ENCODE data around the gene HDAC10. TPM values are rescaled to one million over a fixed set of nuclear protein-coding genes. Genes with fewer than 3 reads are reported as not detected.

The HDAC10 gene
- total and polyA plus RNA-seq, 10 of the 15 experiments (the other 5 are each of a cell fraction or from before 2014, with no cell fraction given), result 0.26 to 48.6 (median 5.0) TPM

GRCh38 chr22:50259302-50259701 lies 8.2 kb upstream of the HDAC10 start:
- Histone ChIP-seq H4K20me1 (ENCODE audit: control insufficient read depth, insufficient read depth) (no peaks in the 10 kb centered on the region), H3K36me3 (ENCODE audit: control insufficient read depth in 2 of 2, insufficient read depth in 2 of 2, low read length in 1 of 2) (no peaks in the 10 kb centered on the region; a peak in 1 of 4 replicates), H3K9me3 (replicated peaks; ENCODE audit: control insufficient read depth, insufficient read depth, low read length) (no peaks in the 10 kb centered on the region), H3K9ac (ENCODE audit: control insufficient read depth, insufficient read depth, low read length) (no peak overlapping the region), H3K4me2 (ENCODE audit: control insufficient read depth, insufficient read depth) (no peak overlapping the region), H3K4me3 (no peak overlapping the region), H2AFZ (ENCODE audit: control insufficient read depth, low read depth, low read length) (no peak overlapping the region), H3K27me3 (replicated peaks in 1 of 2; ENCODE audit: control insufficient read depth in 2 of 2, insufficient read depth in 2 of 2, low read length in 1 of 2) (no peaks in the 10 kb centered on the region), H3K4me1 (ENCODE audit: control insufficient read depth, insufficient read depth, low read length) (peaks cover 10% of the 10 kb centered on the region), H3K27ac (ENCODE audit: control insufficient read depth, insufficient read depth) (no peak overlapping the region), H3K79me2 (ENCODE audit: control insufficient read depth, insufficient read depth, low read length) (peaks cover 8% of the 10 kb centered on the region)
- ChIA-PET RAD21 (ENCODE audit: unreplicated experiment) (interaction anchor here (0.5 kb wide), 1 partner anchor 227 kb away, joined by 3 read pairs; no protein-coding TSS in a partner anchor), POLR2A (no interaction called here), CTCF (no interaction called here), SMC1A (ENCODE audit: uncharacterized antibody, unreplicated experiment) (no interaction called here)
- TF ChIP-seq E2F8 (IDR thresholded peaks at IDR 0.05; ENCODE audit: low read depth, partially characterized antibody), result no peak
- no peak for TF ChIP-seq CREM (IDR thresholded peaks at IDR 0.05; ENCODE audit: low read depth)
- DNase-seq (ENCODE audit: low read depth, low spot score) (no peak), FAIRE-seq (no peak), ATAC-seq (no peak)
- WGBS (ENCODE audit: insufficient coverage, insufficient replicate concordance, low lambda C conversion rate, missing lambda C conversion rate), result 82% methylated on average over 15 of the region's 15 CpGs
- no TSS peak for BruUV-seq (replicated peaks)
- intact Hi-C loops (cut with micrococcal nuclease; ENCODE audit: unreplicated experiment), result no loop called here
- in situ Hi-C loops (cut with MboI), result loop anchor here (10.0 kb wide), 2 partner anchors 235 to 355 kb away; no protein-coding TSS in a partner anchor

Measured in GM12878 (cell line).